HCT116 (cell line): ENCODE measurements around the gene MEGF6. TPM values are rescaled to one million over a fixed set of nuclear protein-coding genes. Genes with fewer than 3 reads are reported as not detected.

Experiments used
- ATAC-seq: fragments of 200-7000 bp; cut with Tn5 transposase; 2 replicates; pipeline ENCODE4 v1.9.1; 2020; ENCODE audit warnings: mild to moderate bottlenecking, moderate library complexity
- BruUV-seq: library from RNA; stranded (reverse); fragments of 400-500 nt; replicated peaks from 2 replicates; lab custom pipeline; 2021; lab: Mats Ljungman, UMichigan
- CTCF ChIA-PET: fragments of 300-600 bp; sonication (Branson Sonifier 250); formaldehyde crosslinking; loops from one replicate; lab custom pipeline; 2021; ENCODE audit warnings: antibody characterized with exemption; lab: Charles Lee
- POLR2A ChIA-PET: fragments of 300-600, 350-600 bp; sonication (Branson Sonifier 250); formaldehyde crosslinking; loops from one replicate; lab custom pipeline; 2021; ENCODE audit warnings: antibody characterized with exemption; lab: Charles Lee
- RAD21 ChIA-PET, 2 experiments: fragments of 300-600 bp; sonication (Branson Sonifier 250); formaldehyde crosslinking; loops; one replicate each; lab custom pipeline; 2023; ENCODE audit warnings: low total read pairs in 2 of 2; ENCODE audit not compliant: uncharacterized antibody in 2 of 2, unreplicated experiment in 2 of 2, low non-redundant PET in 1 of 2; lab: Charles Lee
- DNase-seq: peaks from one replicate; pipeline ENCODE4 v3.0.0-alpha.2; 2010; ENCODE audit warnings: low read depth, low spot score
- H2AFZ ChIP-seq: fragments of 200-600 bp; shearing (Covaris generic), sonication (generic); 2 replicates; pipeline ENCODE4 v1.6.1; 2017; ENCODE audit warnings: low read depth, mixed run types, mixed read lengths, antibody characterized with exemption, low read length; ENCODE audit not compliant: poor library complexity, severe bottlenecking
- H3K27ac ChIP-seq: 2 replicates; pipeline ENCODE4 v1.5.1; 2012; ENCODE audit warnings: low read depth, low read length
- H3K27me3 ChIP-seq: fragments of 200-600 bp; sonication (generic); 2 replicates; pipeline ENCODE4 v1.6.1; 2016; ENCODE audit warnings: mixed run types, low read length, mixed read lengths; ENCODE audit not compliant: insufficient read depth
- H3K36me3 ChIP-seq, 2 experiments: fragments of 200-500 bp in 1 of 2; fragments of 200-600 bp in 1 of 2; sonication (Bioruptor generic) in 1 of 2; sonication (generic) in 1 of 2; 2 replicates each; pipeline versions ENCODE4 v1.5.1 to v1.6.1; 2014 to 2016; ENCODE audit warnings: low read length in 2 of 2, inconsistent platforms in 1 of 2, mixed read lengths in 1 of 2, mixed run types in 1 of 2; ENCODE audit not compliant: insufficient read depth in 2 of 2, control insufficient read depth in 1 of 2
- H3K4me1 ChIP-seq, 2 experiments: fragments of 200-600 bp in 1 of 2; sonication (generic) in 1 of 2; 2 replicates each; pipeline versions ENCODE4 v1.5.1 to v1.6.1; 2012 to 2017; ENCODE audit warnings: low read length in 2 of 2, inconsistent platforms in 1 of 2, mild to moderate bottlenecking in 1 of 2, mixed read lengths in 1 of 2, mixed run types in 1 of 2, moderate library complexity in 1 of 2; ENCODE audit not compliant: insufficient read depth in 2 of 2, control insufficient read depth in 1 of 2
- H3K4me2 ChIP-seq: fragments of 200-600 bp; sonication (generic); 2 replicates; pipeline ENCODE4 v1.6.1; 2017; ENCODE audit warnings: mixed run types, low read length, mixed read lengths
- H3K4me3 ChIP-seq, 2 experiments: fragments of 200-600 bp in 1 of 2; sonication (generic) in 1 of 2; replicated peaks in 1 of 2; 2 replicates each; pipeline ENCODE4 v1.5.1; 2011 to 2016; ENCODE audit warnings: low read length in 2 of 2, control low read depth in 1 of 2, low read depth in 1 of 2, mild to moderate bottlenecking in 1 of 2, mixed read lengths in 1 of 2, mixed run types in 1 of 2
- H3K79me2 ChIP-seq: fragments of 200-600 bp; sonication (generic); 2 replicates; pipeline ENCODE4 v1.6.1; 2017; ENCODE audit warnings: mild to moderate bottlenecking, mixed run types, low read length, moderate library complexity, mixed read lengths; ENCODE audit not compliant: insufficient read depth
- H3K9ac ChIP-seq: fragments of 200-600 bp; sonication (generic); 2 replicates; pipeline ENCODE4 v1.6.1; 2016; ENCODE audit warnings: low read length, mixed read lengths
- H3K9me2 ChIP-seq: fragments of 200-600 bp; sonication (generic), shearing (Covaris generic); 2 replicates; pipeline ENCODE4 v1.6.1; 2017; ENCODE audit warnings: mixed run types, mild to moderate bottlenecking, moderate library complexity; ENCODE audit not compliant: insufficient read depth
- H3K9me3 ChIP-seq, 2 experiments: fragments of 200-500 bp in 1 of 2; fragments of 200-600 bp in 1 of 2; sonication (Bioruptor generic) in 1 of 2; sonication (generic) in 1 of 2; 2 replicates each; pipeline ENCODE4 v1.6.1; 2014 to 2017; ENCODE audit warnings: low read length in 2 of 2, mixed read lengths in 2 of 2, inconsistent platforms in 1 of 2, low read depth in 1 of 2, mild to moderate bottlenecking in 1 of 2, mixed run types in 1 of 2, moderate library complexity in 1 of 2; ENCODE audit not compliant: control insufficient read depth in 1 of 2, insufficient read depth in 1 of 2
- H4K20me1 ChIP-seq: fragments of 200-600 bp; sonication (generic), shearing (Covaris generic); 2 replicates; pipeline ENCODE4 v1.6.1; 2017; ENCODE audit warnings: mixed run types, mild to moderate bottlenecking, moderate library complexity; ENCODE audit not compliant: insufficient read depth
- EGR1 ChIP-seq: IDR thresholded peaks from 2 replicates; pipeline ENCODE4 v1.6.1; 2012; ENCODE audit warnings: low read depth
- ELF1 ChIP-seq: IDR thresholded peaks from 2 replicates; pipeline ENCODE4 v1.6.1; 2012; ENCODE audit warnings: low read depth, borderline replicate concordance
- EZH2 ChIP-seq: fragments of 200-600 bp; sonication (generic); IDR thresholded peaks from 2 replicates; pipeline ENCODE4 v1.6.1; 2017; ENCODE audit warnings: antibody characterized with exemption, mixed run types
- POLR2A ChIP-seq: IDR thresholded peaks from 2 replicates; pipeline ENCODE4 v1.7.0; 2011; ENCODE audit warnings: borderline replicate concordance; ENCODE audit not compliant: insufficient read depth, insufficient read length; ENCODE audit errors: extremely low read depth
- POLR2AphosphoS5 ChIP-seq: IDR thresholded peaks from 2 replicates; pipeline ENCODE4 v1.6.1; 2011; ENCODE audit warnings: mild to moderate bottlenecking, low read depth, low read length, moderate library complexity
- RAD21 ChIP-seq: IDR thresholded peaks from 2 replicates; pipeline ENCODE4 v1.6.1; 2012; ENCODE audit warnings: low read depth, mild to moderate bottlenecking
- SIN3A ChIP-seq: IDR thresholded peaks from 2 replicates; pipeline ENCODE4 v1.6.1; 2012; ENCODE audit warnings: low read depth
- SRF ChIP-seq: IDR thresholded peaks from 2 replicates; pipeline ENCODE4 v1.6.1; 2012; ENCODE audit warnings: low read depth
- ZFX ChIP-seq: fragments of 450-650 bp; IDR thresholded peaks from 2 replicates; pipeline ENCODE4 v1.6.1; 2017
- ZNF274 ChIP-seq: fragments of 200-500 bp; sonication (Bioruptor generic); IDR thresholded peaks from 2 replicates; pipeline ENCODE4 v1.6.1; 2014; ENCODE audit warnings: mild to moderate bottlenecking, low read depth, low read length, inconsistent platforms
- intact Hi-C: fragments of 100-400 bp; cut with micrococcal nuclease; formaldehyde crosslinking; loops from 2 replicates; pipeline ENCODE4 v1.10.0; 2022
- total RNA-seq: library from RNA; stranded (reverse); gene quantifications from one replicate; pipeline ENCODE4 v1.2.1, GENCODE V29; 2021; ENCODE audit not compliant: unreplicated experiment
- TF ChIP-seq, protein P1 (sequence below): IDR thresholded peaks from 2 replicates; pipeline ENCODE4 v1.6.1; 2011; ENCODE audit warnings: mild to moderate bottlenecking, low read length, moderate library complexity; ENCODE audit not compliant: insufficient replicate concordance; ENCODE audit errors: extremely low read depth
- TF ChIP-seq, protein P2 (sequence below), 3 experiments: fragments of 200-600 bp in 1 of 3; sonication (generic) in 1 of 3; IDR thresholded peaks in 2 of 3; conservative IDR thresholded peaks in 1 of 3; 2 replicates each; pipeline ENCODE4 v1.5.1; 2012 to 2017; ENCODE audit warnings: low read depth in 2 of 3, low read length in 2 of 3, antibody characterized with exemption in 1 of 3, borderline replicate concordance in 1 of 3, control low read depth in 1 of 3, mild to moderate bottlenecking in 1 of 3, mixed read lengths in 1 of 3, mixed run types in 1 of 3, moderate library complexity in 1 of 3; ENCODE audit not compliant: insufficient read depth in 1 of 3
- TF ChIP-seq, protein P3 (sequence below): IDR thresholded peaks from 2 replicates; pipeline ENCODE4 v1.6.1; 2012; ENCODE audit warnings: low read depth
- TF ChIP-seq, protein P4 (sequence below): IDR thresholded peaks from 2 replicates; pipeline ENCODE4 v1.6.1; 2012
- TF ChIP-seq, protein P5 (sequence below): IDR thresholded peaks from 2 replicates; pipeline ENCODE4 v1.6.1; 2012

MEGF6 gene
- total RNA-seq, 1 experiment from 2014 or later: 47.6 TPM

DNA sequence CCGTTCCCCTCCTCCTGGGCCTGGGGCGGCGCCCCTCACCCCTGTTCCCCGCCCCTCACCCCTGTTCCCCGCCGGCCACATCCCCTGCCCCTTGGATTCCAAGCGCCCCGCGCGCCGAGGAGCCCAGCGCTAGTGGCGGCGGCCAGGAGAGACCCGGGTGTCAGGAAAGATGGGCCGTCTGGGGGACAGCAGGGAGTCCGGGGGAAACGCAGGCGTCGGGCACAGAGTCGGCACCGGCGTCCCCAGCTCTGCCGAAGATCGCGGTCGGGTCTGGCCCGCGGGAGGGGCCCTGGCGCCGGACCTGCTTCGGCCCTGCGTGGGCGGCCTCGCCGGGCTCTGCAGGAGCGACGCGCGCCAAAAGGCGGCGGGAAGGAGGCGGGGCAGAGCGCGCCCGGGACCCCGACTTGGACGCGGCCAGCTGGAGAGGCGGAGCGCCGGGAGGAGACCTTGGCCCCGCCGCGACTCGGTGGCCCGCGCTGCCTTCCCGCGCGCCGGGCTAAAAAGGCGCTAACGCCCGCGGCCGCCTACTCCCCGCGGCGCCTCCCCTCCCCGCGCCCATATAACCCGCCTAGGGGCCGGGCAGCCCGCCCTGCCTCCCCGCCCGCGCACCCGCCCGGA lies 40.7 kb upstream of the MEGF6 start, which contains the start of gene TP73 (continued):
- no peak for TF ChIP-seq ZFX

DNA sequence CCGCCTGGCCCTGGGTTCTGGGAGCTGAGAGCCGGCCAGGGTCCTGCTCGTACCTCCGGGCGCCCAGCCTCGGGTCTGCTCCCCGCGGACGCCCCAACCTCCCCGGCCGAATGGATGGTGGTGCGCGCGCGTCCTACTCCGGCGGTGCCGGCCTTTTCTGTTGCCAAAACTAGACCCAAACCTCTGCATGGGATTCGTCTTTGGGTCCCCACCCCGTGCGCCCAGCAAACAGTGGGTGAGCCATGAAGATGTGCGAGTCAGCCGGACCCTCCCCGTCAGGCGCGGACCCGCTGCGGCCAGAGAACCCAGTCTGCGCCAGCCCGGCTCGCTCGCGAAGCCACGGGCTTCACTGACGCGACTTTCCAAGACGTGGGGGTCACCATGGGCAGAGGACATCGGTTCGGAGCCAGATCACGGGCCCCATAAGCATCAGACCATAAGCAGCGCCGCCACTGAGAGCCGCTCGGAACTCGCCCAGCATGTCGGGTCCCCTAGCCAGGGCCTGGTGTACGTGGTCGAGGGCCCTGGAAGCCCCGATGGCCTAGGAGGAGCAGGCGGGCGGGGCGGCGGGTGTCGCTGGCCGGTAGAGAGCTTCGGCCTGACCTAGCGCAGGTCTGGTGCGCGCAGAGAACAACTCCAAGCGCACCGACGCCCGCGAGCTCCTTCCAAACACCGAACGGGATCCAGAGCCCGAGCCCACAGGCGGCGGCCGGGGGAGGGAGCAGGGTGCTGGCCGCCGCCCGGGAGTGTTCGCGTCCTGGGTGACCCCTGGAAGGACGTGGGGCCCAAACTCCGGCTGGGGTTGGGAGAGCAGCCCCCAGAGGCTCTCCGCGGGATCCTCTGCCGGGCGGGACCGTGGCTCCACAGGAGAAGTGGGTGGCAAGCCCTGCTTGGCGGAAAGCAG lies 40.0 kb upstream of the MEGF6 start:
- ChIA-PET RAD21 (no interaction called here), CTCF (no interaction called here), POLR2A (interaction anchor here (0.9 kb wide), 1 partner anchor 15 kb away, joined by 3 read pairs; no protein-coding TSS in a partner anchor)
- H3K27me3 ChIP-seq: no peaks in the 10 kb centered on the region
- no TSS peak for BruUV-seq
- DNase-seq: no peak
- H3K9me2 ChIP-seq: no peaks in the 10 kb centered on the region
- H3K4me3 ChIP-seq: peak overlapping the region; percentile 70 to 80
- H3K27ac ChIP-seq: peak overlapping the region; percentile 64; the same call in 1 of the 2 replicates
- intact Hi-C loops: no loop called here
- peak overlapping the region; percentile 85 for H3K9ac ChIP-seq
- H3K4me1 ChIP-seq: peaks cover 18 to 29% of the 10 kb centered on the region in 2 experiments
- H3K9me3 ChIP-seq: no peaks in the 10 kb centered on the region
- H3K79me2 ChIP-seq: peaks cover 53% of the 10 kb centered on the region
- H4K20me1 ChIP-seq: no peaks in the 10 kb centered on the region
- H3K4me2 ChIP-seq: peak overlapping the region; percentile 91
- ATAC-seq: no peak
- peaks cover 9 to 11% of the 10 kb centered on the region in 2 experiments; a peak in 3 of 4 replicates for H3K36me3 ChIP-seq
- no peak overlapping the region for H2AFZ ChIP-seq
- TF ChIP-seq POLR2AphosphoS5 (no peak), SIN3A (no peak), SRF (no peak), ZNF274 (no peak), ELF1 (no peak), POLR2A (no peak), EGR1 (no peak), ZFX (no peak), RAD21 (no peak), EZH2 (no peak)
- TF ChIP-seq, protein P1, sequence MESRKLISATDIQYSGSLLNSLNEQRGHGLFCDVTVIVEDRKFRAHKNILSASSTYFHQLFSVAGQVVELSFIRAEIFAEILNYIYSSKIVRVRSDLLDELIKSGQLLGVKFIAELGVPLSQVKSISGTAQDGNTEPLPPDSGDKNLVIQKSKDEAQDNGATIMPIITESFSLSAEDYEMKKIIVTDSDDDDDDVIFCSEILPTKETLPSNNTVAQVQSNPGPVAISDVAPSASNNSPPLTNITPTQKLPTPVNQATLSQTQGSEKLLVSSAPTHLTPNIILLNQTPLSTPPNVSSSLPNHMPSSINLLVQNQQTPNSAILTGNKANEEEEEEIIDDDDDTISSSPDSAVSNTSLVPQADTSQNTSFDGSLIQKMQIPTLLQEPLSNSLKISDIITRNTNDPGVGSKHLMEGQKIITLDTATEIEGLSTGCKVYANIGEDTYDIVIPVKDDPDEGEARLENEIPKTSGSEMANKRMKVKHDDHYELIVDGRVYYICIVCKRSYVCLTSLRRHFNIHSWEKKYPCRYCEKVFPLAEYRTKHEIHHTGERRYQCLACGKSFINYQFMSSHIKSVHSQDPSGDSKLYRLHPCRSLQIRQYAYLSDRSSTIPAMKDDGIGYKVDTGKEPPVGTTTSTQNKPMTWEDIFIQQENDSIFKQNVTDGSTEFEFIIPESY: no peak
- TF ChIP-seq, protein P2, sequence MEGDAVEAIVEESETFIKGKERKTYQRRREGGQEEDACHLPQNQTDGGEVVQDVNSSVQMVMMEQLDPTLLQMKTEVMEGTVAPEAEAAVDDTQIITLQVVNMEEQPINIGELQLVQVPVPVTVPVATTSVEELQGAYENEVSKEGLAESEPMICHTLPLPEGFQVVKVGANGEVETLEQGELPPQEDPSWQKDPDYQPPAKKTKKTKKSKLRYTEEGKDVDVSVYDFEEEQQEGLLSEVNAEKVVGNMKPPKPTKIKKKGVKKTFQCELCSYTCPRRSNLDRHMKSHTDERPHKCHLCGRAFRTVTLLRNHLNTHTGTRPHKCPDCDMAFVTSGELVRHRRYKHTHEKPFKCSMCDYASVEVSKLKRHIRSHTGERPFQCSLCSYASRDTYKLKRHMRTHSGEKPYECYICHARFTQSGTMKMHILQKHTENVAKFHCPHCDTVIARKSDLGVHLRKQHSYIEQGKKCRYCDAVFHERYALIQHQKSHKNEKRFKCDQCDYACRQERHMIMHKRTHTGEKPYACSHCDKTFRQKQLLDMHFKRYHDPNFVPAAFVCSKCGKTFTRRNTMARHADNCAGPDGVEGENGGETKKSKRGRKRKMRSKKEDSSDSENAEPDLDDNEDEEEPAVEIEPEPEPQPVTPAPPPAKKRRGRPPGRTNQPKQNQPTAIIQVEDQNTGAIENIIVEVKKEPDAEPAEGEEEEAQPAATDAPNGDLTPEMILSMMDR (IDR thresholded peaks at IDR 0.05 in 2 of 3, conservative IDR thresholded peaks at IDR 0.05 in 1 of 3; ENCODE audit: borderline replicate concordance in 1 of 3, insufficient read depth in 1 of 3, low read depth in 2 of 3, low read length in 2 of 3): no peak
- TF ChIP-seq, protein P3, sequence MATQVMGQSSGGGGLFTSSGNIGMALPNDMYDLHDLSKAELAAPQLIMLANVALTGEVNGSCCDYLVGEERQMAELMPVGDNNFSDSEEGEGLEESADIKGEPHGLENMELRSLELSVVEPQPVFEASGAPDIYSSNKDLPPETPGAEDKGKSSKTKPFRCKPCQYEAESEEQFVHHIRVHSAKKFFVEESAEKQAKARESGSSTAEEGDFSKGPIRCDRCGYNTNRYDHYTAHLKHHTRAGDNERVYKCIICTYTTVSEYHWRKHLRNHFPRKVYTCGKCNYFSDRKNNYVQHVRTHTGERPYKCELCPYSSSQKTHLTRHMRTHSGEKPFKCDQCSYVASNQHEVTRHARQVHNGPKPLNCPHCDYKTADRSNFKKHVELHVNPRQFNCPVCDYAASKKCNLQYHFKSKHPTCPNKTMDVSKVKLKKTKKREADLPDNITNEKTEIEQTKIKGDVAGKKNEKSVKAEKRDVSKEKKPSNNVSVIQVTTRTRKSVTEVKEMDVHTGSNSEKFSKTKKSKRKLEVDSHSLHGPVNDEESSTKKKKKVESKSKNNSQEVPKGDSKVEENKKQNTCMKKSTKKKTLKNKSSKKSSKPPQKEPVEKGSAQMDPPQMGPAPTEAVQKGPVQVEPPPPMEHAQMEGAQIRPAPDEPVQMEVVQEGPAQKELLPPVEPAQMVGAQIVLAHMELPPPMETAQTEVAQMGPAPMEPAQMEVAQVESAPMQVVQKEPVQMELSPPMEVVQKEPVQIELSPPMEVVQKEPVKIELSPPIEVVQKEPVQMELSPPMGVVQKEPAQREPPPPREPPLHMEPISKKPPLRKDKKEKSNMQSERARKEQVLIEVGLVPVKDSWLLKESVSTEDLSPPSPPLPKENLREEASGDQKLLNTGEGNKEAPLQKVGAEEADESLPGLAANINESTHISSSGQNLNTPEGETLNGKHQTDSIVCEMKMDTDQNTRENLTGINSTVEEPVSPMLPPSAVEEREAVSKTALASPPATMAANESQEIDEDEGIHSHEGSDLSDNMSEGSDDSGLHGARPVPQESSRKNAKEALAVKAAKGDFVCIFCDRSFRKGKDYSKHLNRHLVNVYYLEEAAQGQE: no peak
- TF ChIP-seq, protein P4, sequence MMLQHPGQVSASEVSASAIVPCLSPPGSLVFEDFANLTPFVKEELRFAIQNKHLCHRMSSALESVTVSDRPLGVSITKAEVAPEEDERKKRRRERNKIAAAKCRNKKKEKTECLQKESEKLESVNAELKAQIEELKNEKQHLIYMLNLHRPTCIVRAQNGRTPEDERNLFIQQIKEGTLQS: no peak
- TF ChIP-seq, protein P5, sequence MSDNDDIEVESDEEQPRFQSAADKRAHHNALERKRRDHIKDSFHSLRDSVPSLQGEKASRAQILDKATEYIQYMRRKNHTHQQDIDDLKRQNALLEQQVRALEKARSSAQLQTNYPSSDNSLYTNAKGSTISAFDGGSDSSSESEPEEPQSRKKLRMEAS: no peak
